Activated T-helper 1 cell treated with Interleukin-2 at 50 U/mL for 16 hours (primary cell): ENCODE results near the gene KDM4E.
"Not testable (repeated sequence)": the region's sequence is repeated elsewhere in the genome, so short reads cannot be mapped to it uniquely, and the experiment has no call there.

Experiments
- DNase-seq: peaks from one replicate; pipeline ENCODE4 v3.0.0-alpha.2; 2020; ENCODE audit warnings: low read depth

The KDM4E gene

DNA sequence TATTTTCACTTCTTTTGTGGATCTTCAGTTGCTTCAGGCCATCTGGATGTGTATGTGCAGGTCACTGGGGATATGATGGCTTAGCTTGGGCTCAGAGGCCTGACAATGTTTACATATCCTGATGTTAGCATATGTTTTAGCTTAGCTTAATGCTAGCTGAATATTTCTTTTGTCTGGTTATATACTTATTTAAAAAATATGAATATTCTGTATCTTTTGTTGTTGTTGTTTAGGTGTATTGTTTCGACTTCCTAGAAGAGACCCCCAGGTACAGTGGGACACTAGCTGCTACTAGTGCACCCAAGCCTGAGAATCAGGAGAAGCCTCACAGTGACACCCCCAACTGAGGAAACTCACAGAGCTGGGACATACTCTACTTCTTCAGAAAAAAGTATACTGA lies at the start of gene KDM4E:
KDM4E (plus strand) TSS at position 301 of the 400 bp plus-strand sequence. CDS start 300 bp downstream, outside the sequence.
- no peak for DNase-seq

GRCh38 chr11:94975599-94975998 lies 49.5 kb upstream of the KDM4E start:
- no peak for DNase-seq

DNA sequence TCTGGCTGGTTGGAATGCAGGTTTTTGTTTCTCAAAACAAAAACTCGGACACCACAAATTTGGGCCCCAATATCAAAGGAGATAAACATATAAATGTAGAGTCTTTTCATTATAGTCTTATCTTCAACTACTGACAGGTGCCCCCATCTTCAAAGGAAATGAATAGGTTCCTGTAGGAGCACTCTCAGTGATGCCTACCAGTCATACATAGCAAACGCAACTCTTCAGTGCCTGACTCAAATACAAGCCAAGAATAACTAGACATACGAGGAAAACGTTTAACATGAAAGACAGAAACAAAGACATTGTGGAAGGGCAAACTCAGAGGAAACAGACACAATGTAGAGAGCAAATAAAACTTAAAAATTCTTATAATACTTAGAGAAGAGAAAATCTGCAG lies 37.7 kb upstream of the KDM4E start:
- DNase-seq, result no peak

GRCh38 chr11:94988748-94989147 lies 36.3 kb upstream of the KDM4E start:
- no peak for DNase-seq

DNA sequence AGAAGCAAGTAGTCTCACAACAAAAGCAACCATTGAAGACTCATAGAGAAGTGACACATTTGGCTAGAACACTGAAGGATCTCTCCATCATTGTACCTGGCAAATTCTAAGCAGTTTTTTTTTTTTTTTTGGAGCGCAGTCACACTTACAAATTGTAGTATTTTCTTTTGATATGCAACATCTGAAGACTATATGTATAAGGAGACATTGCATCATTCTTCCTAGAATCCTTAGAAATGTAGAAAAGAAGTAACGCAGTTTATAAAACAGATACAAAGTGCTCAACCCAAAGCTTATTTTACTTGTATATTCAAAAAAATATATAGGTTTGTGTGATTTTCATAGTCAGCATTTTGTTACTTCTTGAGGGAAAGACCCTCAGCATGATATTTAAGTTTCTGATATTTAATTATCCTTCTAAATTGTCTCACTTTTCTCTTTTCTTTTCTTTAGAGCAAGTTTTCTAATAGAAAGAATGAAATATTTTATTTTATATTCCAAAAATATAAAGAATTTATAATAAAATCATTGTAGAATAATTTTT lies 31.6 kb upstream of the KDM4E start:
- no peak for DNase-seq

GRCh38 chr11:94997437-94997836 lies 27.6 kb upstream of the KDM4E start:
- DNase-seq, result no peak

GRCh38 chr11:94998285-94998684 lies 26.8 kb upstream of the KDM4E start:
- DNase-seq, result no peak

DNA sequence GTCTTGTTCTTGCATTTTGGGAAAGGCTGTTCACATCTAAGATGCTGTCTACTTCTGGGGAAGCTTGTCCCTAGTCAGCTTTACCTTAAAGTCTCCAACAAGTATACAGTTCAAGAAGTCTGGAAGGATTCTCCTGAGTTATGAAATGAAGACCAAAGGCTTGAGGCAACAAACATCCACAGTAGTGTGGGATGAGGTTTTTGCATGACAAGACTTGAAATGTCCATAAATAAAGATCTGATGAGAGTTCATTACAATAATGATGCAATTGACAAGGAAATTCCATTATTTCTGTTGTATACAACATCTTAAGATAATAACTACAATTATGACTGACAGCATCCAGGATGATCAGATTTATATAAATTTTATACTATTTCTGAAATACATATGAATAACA lies 21.3 kb upstream of the KDM4E start:
- no peak for DNase-seq

DNA sequence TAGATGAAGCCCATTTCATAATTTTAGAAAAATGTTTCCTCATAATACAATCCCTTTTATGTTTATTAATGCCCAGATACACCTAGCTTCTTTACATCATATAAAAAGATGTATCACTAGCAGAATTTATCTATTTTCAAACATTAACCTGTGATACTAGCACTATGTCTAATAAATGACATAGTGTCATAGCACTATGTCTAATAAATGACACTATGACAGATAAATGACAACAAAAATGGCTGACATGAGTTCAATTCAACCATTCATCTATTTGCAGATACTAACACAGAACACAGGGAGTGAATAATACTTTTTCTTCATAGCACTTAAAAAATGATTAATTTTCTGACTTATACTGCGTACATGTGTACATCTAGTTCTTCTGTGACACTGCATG lies 19.4 kb upstream of the KDM4E start:
- DNase-seq, result no peak

DNA sequence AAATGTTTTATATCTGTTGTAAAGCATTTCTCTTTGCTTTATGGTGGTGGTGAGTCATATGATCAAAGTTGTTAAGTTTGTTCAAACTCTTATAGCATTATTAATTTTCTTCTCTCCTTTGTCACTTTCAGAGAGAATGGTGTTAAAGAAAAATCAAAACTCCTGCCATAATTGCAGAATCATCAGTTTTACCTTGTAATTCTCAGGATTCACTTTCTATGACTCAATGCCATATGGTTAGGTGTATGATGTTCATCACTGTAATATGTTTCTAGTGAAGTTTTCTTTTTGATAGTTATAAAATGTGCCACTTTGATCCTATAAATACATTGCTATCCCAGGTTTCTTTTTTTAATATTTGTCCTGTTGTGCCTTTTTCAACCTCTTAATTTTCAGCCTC lies 13.7 kb upstream of the KDM4E start:
- no peak for DNase-seq

DNA sequence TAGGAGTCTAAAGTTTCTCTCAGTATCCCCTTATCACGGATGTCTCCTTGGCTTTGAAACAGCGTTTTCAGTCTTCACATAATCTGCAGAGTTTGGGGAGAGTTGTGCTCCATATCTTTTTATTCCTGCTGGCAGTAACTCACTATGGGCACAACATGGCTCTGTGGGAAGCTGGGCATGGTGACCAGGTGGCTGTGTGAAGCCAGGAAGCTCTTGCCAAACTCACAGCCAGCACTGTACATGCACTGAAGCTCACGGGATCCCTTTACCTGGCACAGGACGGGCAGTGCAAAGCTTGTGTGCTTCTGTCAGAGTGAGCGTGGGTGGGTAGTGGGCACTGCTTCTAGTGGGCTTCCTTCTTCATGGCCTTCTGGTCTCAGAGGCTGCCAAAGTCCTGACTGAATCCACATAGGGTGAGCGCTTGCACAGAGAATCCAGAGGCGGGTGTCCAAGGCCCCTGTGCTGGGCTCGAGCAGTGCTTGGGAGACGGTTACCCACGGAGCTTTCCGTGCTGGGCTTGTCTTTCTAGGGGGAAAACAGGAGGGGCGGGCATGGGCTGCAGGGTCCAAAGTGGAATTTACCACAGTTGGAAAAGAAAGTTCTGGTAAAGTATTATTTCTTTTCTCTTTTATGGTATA lies 10.8 kb upstream of the KDM4E start:
- DNase-seq, result no peak

- no peak for DNase-seq
These were observed 8.9 kb upstream of the KDM4E start for GRCh38 chr11:95016139-95016538.

DNA sequence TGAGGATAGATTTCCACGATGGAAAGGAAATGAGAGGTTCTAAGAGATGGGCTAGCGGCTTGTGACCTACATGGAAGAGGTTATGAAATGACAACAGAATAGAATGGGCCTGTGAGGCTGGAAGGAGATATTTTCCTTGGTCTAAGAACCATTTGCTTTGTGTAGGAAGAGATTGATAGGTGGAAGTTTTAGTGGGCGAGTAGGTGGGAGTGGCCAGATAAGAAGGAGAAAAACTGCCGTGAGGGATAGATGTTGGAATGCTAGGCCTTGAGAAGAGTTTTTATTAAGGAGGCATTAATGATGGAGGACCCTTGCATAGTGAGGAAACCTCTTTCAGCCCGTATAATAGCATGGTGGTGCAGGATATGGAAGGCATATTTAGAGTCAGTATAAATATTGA lies 3.6 kb upstream of the KDM4E start:
- not testable (repeated sequence) for DNase-seq

DNA sequence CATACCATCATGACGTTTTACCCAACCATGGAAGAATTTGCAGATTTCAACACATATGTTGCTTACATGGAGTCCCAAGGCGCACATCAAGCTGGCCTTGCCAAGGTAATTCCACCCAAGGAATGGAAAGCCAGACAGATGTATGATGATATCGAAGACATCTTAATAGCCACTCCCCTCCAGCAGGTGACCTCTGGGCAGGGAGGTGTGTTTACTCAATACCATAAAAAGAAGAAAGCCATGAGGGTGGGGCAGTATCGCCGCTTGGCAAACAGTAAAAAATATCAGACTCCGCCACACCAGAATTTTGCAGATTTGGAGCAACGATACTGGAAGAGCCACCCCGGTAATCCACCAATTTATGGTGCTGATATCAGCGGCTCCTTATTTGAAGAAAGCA lies 536 bp downstream of the KDM4E start:
- not testable (repeated sequence) for DNase-seq

DNA sequence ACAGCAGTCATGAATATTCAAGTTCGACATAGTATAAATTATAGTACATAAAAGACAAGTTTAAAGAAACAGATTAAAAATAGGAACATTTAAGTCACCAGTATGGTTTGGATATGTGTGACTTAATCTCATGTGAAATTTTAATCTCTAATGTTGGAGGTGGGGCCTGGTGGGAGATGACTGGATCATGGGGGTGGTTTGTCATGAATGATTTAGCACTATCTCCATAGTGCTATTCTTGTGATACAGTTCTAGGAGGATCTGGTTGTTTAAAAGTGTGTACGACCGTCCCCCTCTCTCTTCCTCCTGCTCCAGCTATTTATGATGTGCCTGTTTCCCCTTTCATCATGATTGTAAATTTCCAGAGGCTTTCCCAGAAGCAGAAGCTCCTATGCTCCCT lies 3.3 kb downstream of the KDM4E start:
- DNase-seq, result no peak

GRCh38 chr11:95033051-95033450 lies 8.0 kb downstream of the KDM4E start:
- no peak for DNase-seq

- no peak for DNase-seq
These were observed 10.3 kb downstream of the KDM4E start for GRCh38 chr11:95035316-95035715.

DNA sequence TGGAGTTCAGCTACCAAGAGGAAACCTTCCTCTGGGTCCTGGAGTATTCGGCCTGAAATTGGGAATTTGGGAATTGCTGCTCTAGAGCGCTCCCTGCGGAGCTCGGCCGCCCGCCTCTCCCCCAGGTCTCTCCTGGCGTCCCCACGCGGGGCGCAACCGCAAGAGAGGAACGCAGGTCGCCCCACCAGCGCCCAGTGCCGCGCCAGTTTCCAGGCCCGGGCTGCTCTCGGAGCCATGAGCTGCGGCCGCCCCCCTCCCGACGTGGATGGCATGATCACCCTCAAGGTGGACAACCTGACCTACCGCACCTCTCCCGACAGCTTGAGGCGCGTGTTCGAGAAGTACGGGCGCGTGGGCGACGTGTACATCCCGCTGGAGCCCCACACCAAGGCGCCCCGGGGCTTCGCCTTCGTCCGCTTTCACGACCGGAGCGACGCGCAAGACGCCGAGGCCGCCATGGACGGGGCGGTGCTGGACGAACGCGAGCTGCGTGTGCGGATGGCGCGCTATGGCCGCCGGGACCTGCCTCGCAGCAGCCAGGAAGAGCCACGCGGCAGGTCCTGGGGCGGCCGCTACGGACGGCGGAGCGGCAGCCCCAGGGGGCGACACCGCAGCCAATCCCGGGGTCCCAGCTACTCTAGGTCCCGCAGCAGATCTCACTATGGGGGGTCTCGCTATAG lies 12.4 kb downstream of the KDM4E start:
- not testable (repeated sequence) for DNase-seq

DNA sequence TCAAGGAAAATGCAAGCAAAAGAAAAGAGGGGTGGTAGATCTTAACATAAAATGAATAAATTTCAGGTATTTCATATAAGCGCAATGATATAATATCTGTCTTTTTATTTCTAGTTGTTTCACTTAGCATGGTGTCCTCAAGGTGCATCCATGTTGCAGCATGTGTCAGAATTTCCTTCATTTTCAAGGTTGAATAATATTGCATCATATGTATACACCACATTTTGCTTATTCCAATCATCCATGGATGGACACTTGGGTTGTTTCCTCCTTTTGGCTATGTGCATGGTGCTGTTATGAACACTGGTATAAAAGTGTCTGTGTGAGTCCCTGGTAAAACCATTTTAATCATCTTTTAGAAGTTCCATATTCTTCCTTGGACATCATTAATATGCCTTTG lies 17.2 kb downstream of the KDM4E start:
- DNase-seq, result no peak

DNA sequence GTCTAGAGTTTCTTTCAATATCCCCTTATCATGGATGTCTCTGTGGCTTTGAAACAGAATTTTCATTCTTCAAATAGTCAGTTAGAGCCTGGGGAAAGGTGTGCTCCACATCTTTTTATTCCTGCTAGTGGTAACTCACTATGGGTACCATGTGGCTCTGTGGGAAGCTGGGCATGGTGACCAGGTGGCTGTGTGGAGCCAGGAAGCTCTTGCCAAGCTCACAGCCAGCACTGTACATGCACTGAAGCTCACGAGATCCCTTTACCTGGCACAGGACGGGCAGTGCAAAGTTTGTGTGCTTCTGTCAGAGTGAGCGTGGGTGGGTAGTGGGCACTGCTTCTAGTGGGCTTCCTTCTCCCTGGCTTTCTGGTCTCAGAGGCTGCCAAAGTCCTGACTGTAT lies 17.8 kb downstream of the KDM4E start:
- no peak for DNase-seq

- no peak for DNase-seq
These were observed 19.0 kb downstream of the KDM4E start for GRCh38 chr11:95044010-95044409.

GRCh38 chr11:95045812-95046211 lies 20.8 kb downstream of the KDM4E start:
- DNase-seq, result no peak

DNA sequence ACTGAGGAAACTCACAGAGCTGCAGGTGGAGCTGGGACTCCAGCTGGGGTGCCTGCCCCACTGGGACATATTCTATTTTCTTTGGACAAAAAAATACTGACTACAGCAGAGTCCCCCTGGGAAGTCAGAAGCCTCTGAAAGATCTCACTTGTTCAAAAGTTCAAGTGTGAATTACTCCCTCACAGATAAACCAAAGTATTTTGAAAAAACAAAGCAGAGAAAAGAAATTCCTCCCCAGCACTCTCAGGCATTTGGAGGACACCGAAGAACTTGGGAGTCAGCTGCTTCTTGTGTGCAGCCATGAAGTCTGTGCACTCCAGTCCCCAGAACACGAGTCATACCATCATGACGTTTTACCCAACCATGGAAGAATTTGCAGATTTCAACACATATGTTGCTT lies 24.1 kb downstream of the KDM4E start, which contains the start of gene KDM4F:
KDM4F (plus strand) TSS at position 301 of the 400 bp plus-strand sequence.
- not testable (repeated sequence) for DNase-seq
